ENCODE results near the gene PMM1. TPM values are rescaled to one million over a fixed set of nuclear protein-coding genes. Genes with fewer than 3 reads are reported as not detected.

Gene PMM1
- polyA plus RNA-seq, 1 donor (not counting 4 experiments of a cell fraction or from before 2014, with no cell fraction given), result 39.6 TPM

- H2AFZ ChIP-seq (ENCODE audit: control insufficient read depth, low read length), result no peak overlapping the region
- H3K27ac ChIP-seq (ENCODE audit: control insufficient read depth, insufficient read depth, low read length), result no peak overlapping the region
- dilution Hi-C loops (cut with MboI; ENCODE audit: extremely low pct_ligation_motif_present, low sequenced_read_pairs), result no loop called here
- no peaks in the 10 kb centered on the region for H3K27me3 ChIP-seq (ENCODE audit: control insufficient read depth, extremely low read depth, insufficient read depth, low read length)
- DNase-seq (ENCODE audit: low read depth, low spot score) (no peak), FAIRE-seq (no peak)
- peaks cover 4% of the 10 kb centered on the region for H4K20me1 ChIP-seq (ENCODE audit: control insufficient read depth, extremely low read depth, insufficient read depth, low read length)
- H3K4me1 ChIP-seq (ENCODE audit: control insufficient read depth, extremely low read depth, insufficient read depth, low read length), result peaks cover 9% of the 10 kb centered on the region
- no peak overlapping the region for H3K9ac ChIP-seq (ENCODE audit: control insufficient read depth, extremely low read depth, insufficient read depth, low read length)
- peaks cover 2% of the 10 kb centered on the region for H3K9me1 ChIP-seq (ENCODE audit: control insufficient read depth, extremely low read depth, insufficient read depth, low read length)
- H3K9me3 ChIP-seq (ENCODE audit: control insufficient read depth, low read depth, low read length), result no peaks in the 10 kb centered on the region
- H3K4me2 ChIP-seq (ENCODE audit: control insufficient read depth, extremely low read depth, insufficient read depth, low read depth, low read length), result peak overlapping the region; percentile 92
- TF ChIP-seq, protein P1, sequence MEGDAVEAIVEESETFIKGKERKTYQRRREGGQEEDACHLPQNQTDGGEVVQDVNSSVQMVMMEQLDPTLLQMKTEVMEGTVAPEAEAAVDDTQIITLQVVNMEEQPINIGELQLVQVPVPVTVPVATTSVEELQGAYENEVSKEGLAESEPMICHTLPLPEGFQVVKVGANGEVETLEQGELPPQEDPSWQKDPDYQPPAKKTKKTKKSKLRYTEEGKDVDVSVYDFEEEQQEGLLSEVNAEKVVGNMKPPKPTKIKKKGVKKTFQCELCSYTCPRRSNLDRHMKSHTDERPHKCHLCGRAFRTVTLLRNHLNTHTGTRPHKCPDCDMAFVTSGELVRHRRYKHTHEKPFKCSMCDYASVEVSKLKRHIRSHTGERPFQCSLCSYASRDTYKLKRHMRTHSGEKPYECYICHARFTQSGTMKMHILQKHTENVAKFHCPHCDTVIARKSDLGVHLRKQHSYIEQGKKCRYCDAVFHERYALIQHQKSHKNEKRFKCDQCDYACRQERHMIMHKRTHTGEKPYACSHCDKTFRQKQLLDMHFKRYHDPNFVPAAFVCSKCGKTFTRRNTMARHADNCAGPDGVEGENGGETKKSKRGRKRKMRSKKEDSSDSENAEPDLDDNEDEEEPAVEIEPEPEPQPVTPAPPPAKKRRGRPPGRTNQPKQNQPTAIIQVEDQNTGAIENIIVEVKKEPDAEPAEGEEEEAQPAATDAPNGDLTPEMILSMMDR (optimal IDR thresholded peaks at IDR 0.05 in 1 of 3, IDR thresholded peaks at IDR 0.05 in 1 of 3, conservative IDR thresholded peaks at IDR 0.05 in 1 of 3; ENCODE audit: extremely low read depth in 1 of 3, insufficient read depth in 2 of 3, low read length in 3 of 3), result no peak
- no peak for TF ChIP-seq EZH2 (IDR thresholded peaks at IDR 0.05; ENCODE audit: low read length)
- H3K4me3 ChIP-seq (ENCODE audit: control insufficient read depth in 2 of 3, extremely low read depth in 1 of 3, insufficient read depth in 2 of 3, low read depth in 1 of 3, low read length in 3 of 3), result no peak overlapping the region
- H3K36me3 ChIP-seq (ENCODE audit: control insufficient read depth in 2 of 2, extremely low read depth in 1 of 2, insufficient read depth in 2 of 2, low read length in 2 of 2), result peaks cover 12 to 14% of the 10 kb centered on the region in 2 experiments
- peaks cover 50% of the 10 kb centered on the region for H3K79me2 ChIP-seq (ENCODE audit: control insufficient read depth, insufficient read depth, low read length)
Observed at GRCh38 chr22:41542224-41542623, 47.4 kb downstream of the PMM1 start.

GRCh38 chr22:41541484-41541883 is 48.2 kb downstream of the PMM1 start:
- Histone ChIP-seq H3K4me3 (ENCODE audit: control insufficient read depth in 2 of 3, extremely low read depth in 1 of 3, insufficient read depth in 2 of 3, low read depth in 1 of 3, low read length in 3 of 3) (no peak overlapping the region), H3K27ac (ENCODE audit: control insufficient read depth, insufficient read depth, low read length) (no peak overlapping the region), H3K9me3 (ENCODE audit: control insufficient read depth, low read depth, low read length) (no peaks in the 10 kb centered on the region), H4K20me1 (ENCODE audit: control insufficient read depth, extremely low read depth, insufficient read depth, low read length) (peaks cover 4% of the 10 kb centered on the region), H3K9me1 (ENCODE audit: control insufficient read depth, extremely low read depth, insufficient read depth, low read length) (peaks cover 2% of the 10 kb centered on the region), H3K4me1 (ENCODE audit: control insufficient read depth, extremely low read depth, insufficient read depth, low read length) (peaks cover 9% of the 10 kb centered on the region), H3K27me3 (ENCODE audit: control insufficient read depth, extremely low read depth, insufficient read depth, low read length) (no peaks in the 10 kb centered on the region), H3K9ac (ENCODE audit: control insufficient read depth, extremely low read depth, insufficient read depth, low read length) (no peak overlapping the region), H3K79me2 (ENCODE audit: control insufficient read depth, insufficient read depth, low read length) (peaks cover 52% of the 10 kb centered on the region), H2AFZ (ENCODE audit: control insufficient read depth, low read length) (no peak overlapping the region), H3K4me2 (ENCODE audit: control insufficient read depth, extremely low read depth, insufficient read depth, low read depth, low read length) (peak overlapping the region; percentile 13), H3K36me3 (ENCODE audit: control insufficient read depth in 2 of 2, extremely low read depth in 1 of 2, insufficient read depth in 2 of 2, low read length in 2 of 2) (peaks cover 14 to 15% of the 10 kb centered on the region in 2 experiments)
- no peak for TF ChIP-seq EZH2 (IDR thresholded peaks at IDR 0.05; ENCODE audit: low read length)
- TF ChIP-seq, protein P1 (optimal IDR thresholded peaks at IDR 0.05 in 1 of 3, IDR thresholded peaks at IDR 0.05 in 1 of 3, conservative IDR thresholded peaks at IDR 0.05 in 1 of 3; ENCODE audit: extremely low read depth in 1 of 3, insufficient read depth in 2 of 3, low read length in 3 of 3), result no peak
- DNase-seq (ENCODE audit: low read depth, low spot score) (no peak), FAIRE-seq (no peak)
- dilution Hi-C loops (cut with MboI; ENCODE audit: extremely low pct_ligation_motif_present, low sequenced_read_pairs), result no loop called here
